Keratinocyte (primary cell): ENCODE measurements around the gene NGF. TPM values are rescaled to one million over a fixed set of nuclear protein-coding genes. Genes with fewer than 3 reads are reported as not detected.
A peak's percentile ranks its signal among the peaks of the same experiment; 100 is the strongest.

ENCODE experiments used
- DNase-seq: peaks from one replicate; pipeline ENCODE4 v3.0.0-alpha.2; 2011; ENCODE audit warnings: low read depth, missing footprints, low spot score
- FAIRE-seq: peaks from 2 replicates; lab custom pipeline; 2011; peaks lifted over from hg19 to GRCh38; lab: Jason Lieb, UNC
- H2AFZ ChIP-seq: 2 replicates; pipeline ENCODE4 v1.6.0; 2012; ENCODE audit warnings: low read length, control low read depth, inconsistent platforms; ENCODE audit not compliant: control insufficient read depth
- H3K27ac ChIP-seq: 2 replicates; pipeline ENCODE4 v1.5.1; 2011; ENCODE audit warnings: low read length; ENCODE audit not compliant: control insufficient read depth, insufficient read depth
- H3K27me3 ChIP-seq: 3 replicates; pipeline ENCODE4 v1.6.0; 2011; ENCODE audit warnings: low read length; ENCODE audit not compliant: control insufficient read depth, insufficient read depth; ENCODE audit errors: extremely low read depth
- H3K36me3 ChIP-seq, 2 experiments: 2 replicates in 1 of 2; 3 replicates in 1 of 2; pipeline ENCODE4 v1.5.1; 2011; ENCODE audit warnings: low read length in 2 of 2, mild to moderate bottlenecking in 1 of 2; ENCODE audit not compliant: control insufficient read depth in 2 of 2, insufficient read depth in 2 of 2; ENCODE audit errors: extremely low read depth in 1 of 2
- H3K4me1 ChIP-seq: 3 replicates; pipeline ENCODE4 v1.5.1; 2011; ENCODE audit warnings: low read length; ENCODE audit not compliant: control insufficient read depth, insufficient read depth; ENCODE audit errors: extremely low read depth
- H3K4me2 ChIP-seq: 3 replicates; pipeline ENCODE4 v1.6.0; 2011; ENCODE audit warnings: low read depth, low read length; ENCODE audit not compliant: control insufficient read depth, insufficient read depth; ENCODE audit errors: extremely low read depth
- H3K4me3 ChIP-seq, 3 experiments: fragments of 200-600 bp in 1 of 3; sonication (generic) in 1 of 3; 2 replicates in 2 of 3; 3 replicates in 1 of 3; pipeline ENCODE4 v1.5.1; 2011 to 2016; ENCODE audit warnings: low read length in 3 of 3, mild to moderate bottlenecking in 3 of 3, control low read depth in 2 of 3, inconsistent platforms in 1 of 3, low read depth in 1 of 3, mixed read lengths in 1 of 3, mixed run types in 1 of 3, moderate library complexity in 1 of 3; ENCODE audit not compliant: control insufficient read depth in 2 of 3, insufficient read depth in 2 of 3; ENCODE audit errors: extremely low read depth in 1 of 3
- H3K79me2 ChIP-seq: 2 replicates; pipeline ENCODE4 v1.6.0; 2012; ENCODE audit warnings: low read length; ENCODE audit not compliant: control insufficient read depth, insufficient read depth
- H3K9ac ChIP-seq: 3 replicates; pipeline ENCODE4 v1.6.0; 2011; ENCODE audit warnings: low read length; ENCODE audit not compliant: control insufficient read depth, insufficient read depth; ENCODE audit errors: extremely low read depth
- H3K9me1 ChIP-seq: 3 replicates; pipeline ENCODE4 v1.6.0; 2011; ENCODE audit warnings: low read length; ENCODE audit not compliant: control insufficient read depth, insufficient read depth; ENCODE audit errors: extremely low read depth
- H3K9me3 ChIP-seq: 2 replicates; pipeline ENCODE4 v1.5.1; 2012; ENCODE audit warnings: low read depth, low read length; ENCODE audit not compliant: control insufficient read depth
- H4K20me1 ChIP-seq: 3 replicates; pipeline ENCODE4 v1.6.0; 2011; ENCODE audit warnings: low read length; ENCODE audit not compliant: control insufficient read depth, insufficient read depth; ENCODE audit errors: extremely low read depth
- CTCF ChIP-seq, 3 experiments: IDR thresholded peaks in 1 of 3; conservative IDR thresholded peaks in 1 of 3; optimal IDR thresholded peaks in 1 of 3; 2 replicates in 2 of 3; 3 replicates in 1 of 3; pipeline versions ENCODE3 to v1.5.1; 2011; ENCODE audit warnings: low read length in 3 of 3, mild to moderate bottlenecking in 3 of 3, moderate library complexity in 2 of 3, control low read depth in 1 of 3, inconsistent platforms in 1 of 3; ENCODE audit not compliant: insufficient read depth in 2 of 3; ENCODE audit errors: extremely low read depth in 1 of 3
- EZH2 ChIP-seq: IDR thresholded peaks from one replicate; pipeline ENCODE4 v1.6.1; 2012; ENCODE audit warnings: inconsistent platforms, mild to moderate bottlenecking, low read length, moderate library complexity
- dilution Hi-C: fragments of 300-500 bp; cut with MboI; formaldehyde crosslinking; loops from one replicate; pipeline ENCODE4 v1.7.0; 2020; ENCODE audit warnings: low sequenced_read_pairs; ENCODE audit not compliant: extremely low pct_ligation_motif_present
- polyA plus RNA-seq, 5 experiments: library from polyadenylated mRNA; depleted of rRNA in 3 of 5; stranded (reverse) in 3 of 5; stranded (forward) in 1 of 5; unstranded in 1 of 5; fragments of >200 nt; gene quantifications; 1 replicate in 1 of 5; 2 replicates in 3 of 5; 3 replicates in 1 of 5; pipeline versions ENCODE4 v1.2.1 to v1.2.3, GENCODE V29; 2011 to 2012; ENCODE audit warnings: missing spikeins in 2 of 5, low read depth in 1 of 5, low replicate concordance in 1 of 5

NGF gene
- polyA plus RNA-seq, 1 donor (not counting 4 experiments of a cell fraction or from before 2014, with no cell fraction given) = 1.2 TPM

DNA sequence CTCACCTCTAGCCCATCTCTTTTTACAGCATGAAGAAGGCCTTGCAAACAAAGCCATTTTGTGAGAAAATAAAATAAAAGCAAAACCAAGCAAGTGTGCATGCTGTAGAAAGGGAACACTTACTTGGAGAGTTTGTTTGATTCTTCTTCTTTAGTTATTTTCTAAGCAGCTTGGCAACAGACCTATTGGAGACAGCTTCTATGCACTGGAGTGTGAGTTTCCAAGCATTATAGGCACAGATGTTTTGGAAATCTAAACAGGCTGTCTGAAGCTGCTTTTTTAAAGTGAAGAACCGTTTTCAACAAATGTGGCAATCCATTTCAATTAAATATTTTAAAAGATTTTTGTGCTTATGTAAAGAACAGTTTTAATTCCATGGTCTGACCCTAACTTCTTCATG lies 76.6 kb downstream of the NGF start:
- no peaks in the 10 kb centered on the region for H3K9me1 ChIP-seq
- FAIRE-seq (no peak), DNase-seq (no peak)
- no peak overlapping the region for H3K4me2 ChIP-seq
- TF ChIP-seq EZH2 = no peak
- no peak for TF ChIP-seq CTCF (optimal IDR thresholded peaks at IDR 0.05 in 1 of 3, IDR thresholded peaks at IDR 0.05 in 1 of 3, conservative IDR thresholded peaks at IDR 0.05 in 1 of 3; ENCODE audit: extremely low read depth in 1 of 3, insufficient read depth in 2 of 3, low read length in 3 of 3)
- H3K79me2 ChIP-seq = no peaks in the 10 kb centered on the region
- no peak overlapping the region for H3K4me3 ChIP-seq
- dilution Hi-C loops = no loop called here
- H3K27ac ChIP-seq = no peak overlapping the region
- H3K27me3 ChIP-seq = no peaks in the 10 kb centered on the region
- H3K36me3 ChIP-seq = no peaks in the 10 kb centered on the region
- H3K9me3 ChIP-seq = peaks cover 15% of the 10 kb centered on the region
- no peaks in the 10 kb centered on the region for H4K20me1 ChIP-seq
- H2AFZ ChIP-seq = no peak overlapping the region
- H3K9ac ChIP-seq = no peak overlapping the region
- H3K4me1 ChIP-seq = no peaks in the 10 kb centered on the region

DNA sequence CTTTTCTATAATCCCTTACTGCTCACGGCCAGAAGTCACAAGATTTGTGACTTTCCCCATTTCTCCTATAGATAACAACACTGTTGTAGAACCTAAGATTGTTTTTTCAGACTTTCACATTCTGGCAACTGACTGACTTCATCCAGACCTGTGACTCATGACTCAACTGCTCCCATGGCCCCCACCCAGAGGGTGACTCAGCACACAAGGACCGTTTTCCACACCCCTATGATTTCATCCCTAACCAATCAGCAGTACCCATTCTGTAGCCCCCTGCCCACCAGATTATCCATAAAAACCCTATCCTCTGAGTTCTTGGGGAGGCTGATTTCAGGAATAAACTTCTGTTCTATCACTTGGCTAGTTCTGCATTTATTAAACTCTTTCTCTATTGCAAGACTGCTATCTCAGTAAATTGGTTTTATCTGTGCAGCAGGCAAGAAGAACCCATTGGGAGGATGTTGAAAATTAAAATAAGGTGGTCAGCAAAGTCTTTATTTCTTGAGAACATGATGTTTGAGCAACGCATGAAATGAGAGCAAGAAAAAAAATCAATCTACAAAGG lies 79.7 kb downstream of the NGF start:
- DNase-seq = no peak
- no peak for FAIRE-seq
- dilution Hi-C loops = no loop called here

More for the DNA sequence above, 79.7 kb downstream of the NGF start:
- Histone ChIP-seq H3K4me3 (no peak overlapping the region), H3K4me1 (no peaks in the 10 kb centered on the region), H3K27me3 (no peaks in the 10 kb centered on the region), H3K9me1 (no peaks in the 10 kb centered on the region), H3K36me3 (no peaks in the 10 kb centered on the region), H3K4me2 (no peak overlapping the region), H3K27ac (peak overlapping the region; percentile 10), H3K79me2 (no peaks in the 10 kb centered on the region), H3K9me3 (peaks cover 15% of the 10 kb centered on the region), H4K20me1 (no peaks in the 10 kb centered on the region), H3K9ac (no peak overlapping the region), H2AFZ (no peak overlapping the region)
- TF ChIP-seq CTCF (optimal IDR thresholded peaks at IDR 0.05 in 1 of 3, IDR thresholded peaks at IDR 0.05 in 1 of 3, conservative IDR thresholded peaks at IDR 0.05 in 1 of 3; ENCODE audit: extremely low read depth in 1 of 3, insufficient read depth in 2 of 3, low read length in 3 of 3) (no peak), EZH2 (no peak)
